Nephron (organoid): ENCODE data around the gene PVALEF.

Source experiments
- H3K27ac Mint-ChIP-seq, 3 experiments: 2 replicates each; pipeline ENCODE4 v1.8.0; 2020; ENCODE audit warnings: mixed read lengths in 3 of 3, mild to moderate bottlenecking in 2 of 3, moderate library complexity in 1 of 3
- H3K27me3 Mint-ChIP-seq: 2 replicates; pipeline ENCODE4 v1.8.0; 2021; ENCODE audit warnings: low read depth, mild to moderate bottlenecking, moderate library complexity, mixed read lengths
- H3K36me3 Mint-ChIP-seq: 2 replicates; pipeline ENCODE4 v1.8.0; 2020; ENCODE audit warnings: low read depth, mixed read lengths
- H3K4me1 Mint-ChIP-seq: 2 replicates; pipeline ENCODE4 v1.8.0; 2020; ENCODE audit warnings: mixed read lengths
- H3K4me3 Mint-ChIP-seq, 3 experiments: 2 replicates each; pipeline ENCODE4 v1.8.0; 2020; ENCODE audit warnings: mild to moderate bottlenecking in 3 of 3, mixed read lengths in 3 of 3, moderate library complexity in 2 of 3
- H3K9me3 Mint-ChIP-seq: 2 replicates; pipeline ENCODE4 v1.8.0; 2020; ENCODE audit warnings: mixed read lengths
- CTCF ChIP-seq, 3 experiments: fragments of 200-600 bp; sonication (generic); IDR thresholded peaks; one replicate each; pipeline ENCODE4 v1.5.0; 2021; ENCODE audit warnings: antibody characterized with exemption in 3 of 3; ENCODE audit not compliant: unreplicated experiment in 3 of 3

PVALEF gene

DNA sequence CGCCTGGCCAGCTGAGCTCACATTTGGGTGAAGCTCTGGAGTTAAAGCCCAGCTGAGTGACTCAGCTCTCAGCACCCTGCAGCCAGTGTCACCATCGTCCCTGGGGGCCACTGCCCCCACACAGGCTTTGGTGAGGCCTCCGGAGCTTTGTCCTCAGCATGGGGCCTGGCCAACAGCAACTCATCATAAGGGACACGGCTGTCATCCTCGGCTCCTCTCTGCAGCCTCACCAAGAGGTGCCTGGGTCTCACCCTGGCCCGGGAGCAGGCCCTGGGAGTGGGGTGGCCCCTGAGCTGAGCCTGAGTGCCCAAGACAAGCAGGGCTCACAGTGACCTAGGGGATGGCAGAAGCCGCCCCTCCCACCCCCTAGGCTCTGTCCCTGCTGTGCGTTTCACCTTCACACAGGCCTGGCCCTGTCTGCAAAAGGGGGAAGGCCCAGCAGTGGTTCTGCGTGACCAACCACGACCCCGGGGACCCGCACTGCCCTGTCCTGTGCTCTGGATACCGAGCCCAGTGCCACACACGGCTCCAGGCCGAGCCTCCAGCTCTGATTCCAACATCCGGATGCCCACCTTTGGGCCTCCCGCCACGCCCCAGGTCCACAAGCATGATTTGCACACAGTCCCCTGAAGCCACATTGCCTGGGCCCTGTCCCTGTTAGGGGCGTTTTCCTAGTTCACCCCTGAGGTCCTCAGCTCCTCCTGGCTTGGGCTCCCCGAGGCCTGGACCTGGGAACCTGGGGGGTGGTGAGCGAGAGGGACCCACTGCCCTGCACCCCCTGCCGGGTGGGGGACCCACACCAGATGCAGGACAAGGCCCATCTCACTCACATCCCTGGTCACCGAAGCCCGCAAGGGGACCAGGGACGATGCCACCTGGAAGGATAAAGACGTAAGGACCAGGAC, 22.5 kb downstream of the PVALEF start:
- Mint-ChIP-seq H3K27ac (no peak overlapping the region), H3K4me1 (peaks cover 10% of the 10 kb centered on the region), H3K27me3 (no peaks in the 10 kb centered on the region), H3K9me3 (no peaks in the 10 kb centered on the region), H3K36me3 (no peaks in the 10 kb centered on the region), H3K4me3 (no peak overlapping the region)
- TF ChIP-seq CTCF (IDR thresholded peaks at IDR 0.05; ENCODE audit: unreplicated experiment in 3 of 3), result no peak

DNA sequence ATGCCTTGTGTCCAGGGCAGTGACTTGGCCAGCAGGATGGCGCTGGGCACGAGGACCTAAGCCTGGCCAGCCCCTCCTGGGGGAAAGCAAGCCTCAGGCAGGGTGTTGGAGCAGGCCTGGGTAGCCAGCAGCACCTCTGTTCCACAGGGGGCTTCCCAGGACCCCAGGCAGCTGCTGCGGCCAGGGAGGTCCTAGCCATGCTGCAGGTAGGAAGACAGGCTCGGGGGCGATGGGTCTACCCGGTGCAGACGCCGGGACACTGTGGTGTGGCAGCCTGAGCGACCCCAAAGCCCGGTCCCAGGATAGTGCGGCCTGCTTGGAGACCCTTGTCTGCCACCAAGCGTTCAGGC, 23.2 kb downstream of the PVALEF start:
- Mint-ChIP-seq H3K27ac (no peak overlapping the region), H3K4me1 (peaks cover 10% of the 10 kb centered on the region), H3K9me3 (no peaks in the 10 kb centered on the region), H3K27me3 (no peaks in the 10 kb centered on the region), H3K4me3 (no peak overlapping the region), H3K36me3 (no peaks in the 10 kb centered on the region)
- TF ChIP-seq CTCF (IDR thresholded peaks at IDR 0.05; ENCODE audit: unreplicated experiment in 3 of 3), result no peak

- no peaks in the 10 kb centered on the region for H3K27me3 Mint-ChIP-seq
- H3K9me3 Mint-ChIP-seq, result no peaks in the 10 kb centered on the region
- no peak overlapping the region for H3K27ac Mint-ChIP-seq
- H3K4me1 Mint-ChIP-seq, result peaks cover 10% of the 10 kb centered on the region
- H3K4me3 Mint-ChIP-seq, result no peak overlapping the region
- H3K36me3 Mint-ChIP-seq, result no peaks in the 10 kb centered on the region
- TF ChIP-seq CTCF (IDR thresholded peaks at IDR 0.05; ENCODE audit: unreplicated experiment in 3 of 3), result no peak
Observed at GRCh38 chr17:81189016-81189415, 23.7 kb downstream of the PVALEF start.

DNA sequence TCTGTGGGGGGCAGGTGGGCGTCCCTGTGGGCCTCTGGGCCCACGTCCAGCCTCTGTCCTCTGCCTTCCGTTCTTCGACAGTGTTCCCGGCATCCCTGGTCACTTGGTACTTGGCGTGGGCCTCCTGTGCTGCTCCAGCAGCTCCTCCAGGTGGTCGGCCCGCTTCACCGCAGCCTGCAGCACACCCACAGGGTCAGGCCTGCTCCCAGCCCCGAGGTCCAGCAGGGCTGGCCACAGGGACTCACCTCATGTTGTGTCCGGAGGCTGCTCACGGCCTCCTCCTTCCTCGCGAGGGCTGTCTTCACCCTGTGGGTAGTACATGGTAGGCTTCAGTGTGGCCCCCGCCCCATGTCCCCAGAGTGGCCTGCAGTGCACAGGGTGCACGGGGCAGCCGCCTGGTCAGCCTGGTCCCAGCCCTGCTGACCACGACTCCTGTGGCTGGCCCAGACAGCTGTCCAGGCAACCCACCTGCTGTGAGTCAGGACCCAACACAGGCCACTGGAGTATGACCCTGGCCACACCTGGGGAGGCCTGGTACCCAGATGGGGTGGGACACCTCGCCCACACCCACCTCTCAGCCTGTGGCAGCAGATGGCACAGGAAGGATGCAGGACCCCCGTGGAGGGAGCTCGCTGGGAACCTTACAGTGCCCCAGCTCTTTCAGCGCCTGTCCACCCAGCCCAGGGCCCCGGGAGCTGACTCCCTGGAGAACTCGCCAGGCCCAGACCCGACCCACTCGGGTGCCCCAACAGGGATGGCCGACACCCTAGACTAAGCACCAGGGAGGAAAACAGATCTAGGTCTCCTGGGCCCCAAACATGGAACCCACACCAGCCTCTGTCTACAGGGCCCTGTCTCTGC, 24.6 kb downstream of the PVALEF start:
- TF ChIP-seq CTCF (IDR thresholded peaks at IDR 0.05; ENCODE audit: unreplicated experiment in 3 of 3), result peak in 2 of 3 experiments; percentile 23 to 26
- Mint-ChIP-seq H3K4me3 (no peak overlapping the region), H3K27ac (no peak overlapping the region), H3K27me3 (no peaks in the 10 kb centered on the region), H3K4me1 (peaks cover 4% of the 10 kb centered on the region), H3K36me3 (peaks cover 4% of the 10 kb centered on the region), H3K9me3 (no peaks in the 10 kb centered on the region)

GRCh38 chr17:81190591-81190990, 25.3 kb downstream of the PVALEF start:
- Mint-ChIP-seq H3K27ac (no peak overlapping the region), H3K36me3 (peaks cover 4% of the 10 kb centered on the region), H3K4me3 (no peak overlapping the region), H3K27me3 (no peaks in the 10 kb centered on the region), H3K4me1 (no peaks in the 10 kb centered on the region), H3K9me3 (no peaks in the 10 kb centered on the region)
- TF ChIP-seq CTCF (IDR thresholded peaks at IDR 0.05; ENCODE audit: unreplicated experiment in 3 of 3), result no peak
